ENCODE results near the gene CACNG3. TPM values are rescaled to one million over a fixed set of nuclear protein-coding genes. Genes with fewer than 3 reads are reported as not detected.

The CACNG3 gene
- total RNA-seq, 6 experiments from 2014 or later, result not detected

DNA sequence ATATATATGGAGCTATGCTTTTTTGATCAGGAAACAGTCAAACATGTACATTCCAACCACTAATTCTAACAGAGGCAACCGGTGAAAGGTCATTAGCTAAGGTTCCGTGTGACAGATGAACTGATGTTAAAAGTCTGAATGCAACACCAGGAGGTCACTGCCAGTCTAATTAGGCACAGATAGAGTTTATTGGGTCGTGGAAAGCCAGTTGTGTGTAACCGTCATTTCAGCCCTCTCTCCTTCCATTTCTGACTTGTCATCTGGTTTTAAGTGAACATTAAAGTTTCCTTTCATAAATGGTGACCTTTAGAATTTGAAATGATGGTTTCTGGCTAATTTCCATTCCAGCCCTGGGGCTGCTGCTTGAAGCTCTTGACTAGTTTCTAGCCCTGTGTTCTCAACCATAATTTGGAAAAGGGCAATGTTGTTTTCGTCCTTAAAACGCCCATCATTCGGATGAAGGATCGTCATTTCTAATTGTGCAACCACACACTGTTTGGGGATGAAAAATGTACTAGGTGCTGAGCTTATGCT, 23.9 kb downstream of the CACNG3 start:
- no peak for TF ChIP-seq POLR2A (IDR thresholded peaks at IDR 0.05)
- TF ChIP-seq CTCF (IDR thresholded peaks at IDR 0.05), result no peak
- no peaks in the 10 kb centered on the region for H3K9me3 ChIP-seq
- ATAC-seq, result no peak

DNA sequence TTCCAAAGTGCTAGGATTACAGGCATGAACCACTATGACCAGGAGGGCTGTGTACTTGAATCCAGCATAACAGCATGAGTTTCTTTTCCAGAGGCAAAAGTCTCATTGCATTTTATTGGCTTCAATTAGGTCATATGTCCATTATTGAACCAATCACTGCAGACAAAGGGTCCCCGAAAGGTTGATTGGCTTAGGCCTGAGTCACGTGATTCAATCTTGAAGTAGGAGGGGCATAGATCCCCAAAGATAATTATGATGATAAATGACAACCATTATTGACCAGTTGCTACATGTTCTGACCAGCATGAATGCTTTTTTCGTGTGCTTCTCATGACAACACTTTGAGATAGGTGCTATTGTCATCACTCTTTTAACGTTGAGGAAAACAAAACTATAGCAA, 25.3 kb downstream of the CACNG3 start:
- H3K9me3 ChIP-seq, result no peaks in the 10 kb centered on the region
- TF ChIP-seq POLR2A (IDR thresholded peaks at IDR 0.05) (no peak), CTCF (IDR thresholded peaks at IDR 0.05) (no peak)
- ATAC-seq (no peak), DNase-seq (no peak)
- H3K27ac ChIP-seq, result no peak overlapping the region
- H3K36me3 ChIP-seq, result no peaks in the 10 kb centered on the region
- WGBS (ENCODE audit: insufficient coverage, low coverage, low lambda C conversion rate, missing lambda C conversion rate), result 48% methylated on average over 4 of the region's 4 CpGs
- intact Hi-C loops (cut with DNase I), result no loop called here
- H3K4me1 ChIP-seq, result no peaks in the 10 kb centered on the region
- H3K27me3 ChIP-seq, result no peaks in the 10 kb centered on the region
- H3K4me3 ChIP-seq, result no peak overlapping the region

More for the DNA sequence above, 23.9 kb downstream of the CACNG3 start:
- WGBS (ENCODE audit: insufficient coverage, low coverage, low lambda C conversion rate, missing lambda C conversion rate), result 68% methylated on average over 8 of the region's 8 CpGs
- no peaks in the 10 kb centered on the region for H3K4me1 ChIP-seq
- H3K4me3 ChIP-seq, result no peak overlapping the region
- no peaks in the 10 kb centered on the region for H3K36me3 ChIP-seq
- no peak for DNase-seq
- no peak overlapping the region for H3K27ac ChIP-seq
- no peaks in the 10 kb centered on the region for H3K27me3 ChIP-seq
- intact Hi-C loops (cut with DNase I), result no loop called here

DNA sequence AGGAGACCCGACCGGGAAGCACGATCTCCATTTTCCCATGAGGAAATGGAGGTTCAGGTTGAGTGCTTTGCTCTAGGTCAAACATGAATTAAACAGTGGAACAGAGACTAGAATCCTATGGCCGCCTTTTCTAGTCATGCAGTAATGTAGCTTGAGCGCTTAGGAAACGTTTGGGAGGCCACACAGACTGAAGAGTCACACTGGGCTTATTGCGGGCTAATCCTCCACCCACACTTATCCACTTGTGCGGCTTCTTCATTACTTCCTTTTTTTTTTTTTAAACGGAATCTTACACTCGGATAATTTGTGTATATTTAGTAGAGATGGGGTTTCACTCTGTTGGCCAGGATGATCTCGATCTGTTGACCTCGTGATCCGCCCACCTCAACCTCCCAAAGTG, 26.0 kb downstream of the CACNG3 start:
- DNase-seq, result no peak
- 62% methylated on average over 13 of the region's 13 CpGs for WGBS (ENCODE audit: insufficient coverage, low coverage, low lambda C conversion rate, missing lambda C conversion rate)

DNA sequence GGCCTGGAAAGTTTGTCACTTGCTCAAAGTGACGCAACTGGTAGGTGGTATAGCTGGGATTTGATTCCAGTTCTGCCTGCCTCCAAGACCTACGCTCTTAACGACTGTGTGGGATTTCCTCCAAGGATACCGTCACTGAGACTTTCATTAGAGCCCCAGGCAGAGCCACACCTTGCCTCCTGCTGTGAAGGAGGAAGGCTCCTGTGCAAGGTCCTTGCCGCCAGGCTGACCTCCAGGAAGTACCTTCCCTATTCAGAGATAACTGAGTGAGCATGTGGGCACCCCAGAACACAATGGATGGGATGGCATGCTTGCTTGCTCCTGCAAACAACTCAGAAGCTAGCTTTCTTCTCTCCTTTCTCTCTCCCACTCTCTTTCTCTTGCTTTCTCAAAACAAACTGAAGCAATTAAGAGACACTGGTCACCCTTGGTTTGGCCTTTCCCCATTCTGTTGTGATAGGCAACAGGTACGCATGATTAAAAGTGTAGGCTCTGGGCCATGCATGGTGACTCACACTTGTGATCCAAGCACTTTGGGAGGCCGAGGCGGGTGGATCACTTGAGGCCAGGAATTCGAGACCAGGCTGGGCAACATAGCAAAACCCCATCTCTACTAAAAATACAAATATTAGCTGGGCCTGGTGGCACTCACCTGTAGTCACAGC, 30.7 kb downstream of the CACNG3 start:
- no peaks in the 10 kb centered on the region for H3K27me3 ChIP-seq
- TF ChIP-seq CTCF (IDR thresholded peaks at IDR 0.05), result no peak
- no peak for TF ChIP-seq POLR2A (IDR thresholded peaks at IDR 0.05)
- H3K4me3 ChIP-seq, result no peak overlapping the region
- DNase-seq (no peak), ATAC-seq (no peak)
- H3K36me3 ChIP-seq, result no peaks in the 10 kb centered on the region
- no peaks in the 10 kb centered on the region for H3K4me1 ChIP-seq
- no peak overlapping the region for H3K27ac ChIP-seq
- intact Hi-C loops (cut with DNase I), result no loop called here
- no peaks in the 10 kb centered on the region for H3K9me3 ChIP-seq
- 29% methylated on average over 4 of the region's 9 CpGs for WGBS (ENCODE audit: insufficient coverage, low coverage, low lambda C conversion rate, missing lambda C conversion rate)

More for the DNA sequence above, 26.0 kb downstream of the CACNG3 start:
- Histone ChIP-seq H3K9me3 (no peaks in the 10 kb centered on the region), H3K4me3 (no peak overlapping the region), H3K27ac (no peak overlapping the region), H3K27me3 (no peaks in the 10 kb centered on the region), H3K36me3 (no peaks in the 10 kb centered on the region), H3K4me1 (no peaks in the 10 kb centered on the region)
- ATAC-seq, result no peak
- intact Hi-C loops (cut with DNase I), result no loop called here
- TF ChIP-seq CTCF (IDR thresholded peaks at IDR 0.05) (no peak), POLR2A (IDR thresholded peaks at IDR 0.05) (no peak)

Data from right lobe of liver (tissue), 6 donors.